OCI-LY7 (cell line): ENCODE measurements around the gene PRPF40A.

Source experiments
- EZH2phosphoT487 ChIP-seq: fragments of 200-600 bp; sonication (generic); IDR thresholded peaks from 2 replicates; pipeline ENCODE4 v1.6.1; 2018; ENCODE audit warnings: low read depth, borderline replicate concordance, mild to moderate bottlenecking, mixed run types, antibody characterized with exemption, low read length, moderate library complexity, mixed read lengths
- TF ChIP-seq, protein P1 (sequence below): fragments of 200-600 bp; sonication (generic); conservative IDR thresholded peaks from 2 replicates; pipeline ENCODE4 v1.5.1; 2014; ENCODE audit warnings: mild to moderate bottlenecking, antibody characterized with exemption, low read length, moderate library complexity, mixed read lengths

DNA sequence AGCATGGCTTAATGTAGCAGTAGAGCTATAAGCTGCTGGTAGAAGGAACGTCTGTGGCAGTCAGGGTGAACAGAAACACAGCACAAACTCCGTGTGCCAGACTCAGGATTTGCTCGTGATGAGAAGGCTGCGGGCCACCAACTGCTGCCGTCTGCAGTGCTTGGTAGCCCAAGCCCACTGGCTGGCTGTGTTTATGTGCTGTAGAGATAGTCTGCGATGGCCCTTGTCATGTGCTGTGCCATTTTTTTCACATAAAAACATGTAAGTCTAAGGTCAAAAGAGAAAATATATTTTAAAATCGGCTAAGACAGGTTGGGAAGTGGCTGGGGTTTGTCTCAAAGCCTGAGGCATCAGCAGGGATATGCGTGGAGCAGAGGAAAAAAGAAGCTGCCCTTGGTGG lies 78.7 kb downstream of the PRPF40A start:
- TF ChIP-seq, protein P1, sequence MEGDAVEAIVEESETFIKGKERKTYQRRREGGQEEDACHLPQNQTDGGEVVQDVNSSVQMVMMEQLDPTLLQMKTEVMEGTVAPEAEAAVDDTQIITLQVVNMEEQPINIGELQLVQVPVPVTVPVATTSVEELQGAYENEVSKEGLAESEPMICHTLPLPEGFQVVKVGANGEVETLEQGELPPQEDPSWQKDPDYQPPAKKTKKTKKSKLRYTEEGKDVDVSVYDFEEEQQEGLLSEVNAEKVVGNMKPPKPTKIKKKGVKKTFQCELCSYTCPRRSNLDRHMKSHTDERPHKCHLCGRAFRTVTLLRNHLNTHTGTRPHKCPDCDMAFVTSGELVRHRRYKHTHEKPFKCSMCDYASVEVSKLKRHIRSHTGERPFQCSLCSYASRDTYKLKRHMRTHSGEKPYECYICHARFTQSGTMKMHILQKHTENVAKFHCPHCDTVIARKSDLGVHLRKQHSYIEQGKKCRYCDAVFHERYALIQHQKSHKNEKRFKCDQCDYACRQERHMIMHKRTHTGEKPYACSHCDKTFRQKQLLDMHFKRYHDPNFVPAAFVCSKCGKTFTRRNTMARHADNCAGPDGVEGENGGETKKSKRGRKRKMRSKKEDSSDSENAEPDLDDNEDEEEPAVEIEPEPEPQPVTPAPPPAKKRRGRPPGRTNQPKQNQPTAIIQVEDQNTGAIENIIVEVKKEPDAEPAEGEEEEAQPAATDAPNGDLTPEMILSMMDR: no peak
- no peak for TF ChIP-seq EZH2phosphoT487
